ENCODE results near the gene SPART. TPM values are rescaled to one million over a fixed set of nuclear protein-coding genes. Genes with fewer than 3 reads are reported as not detected.
"Not testable (repeated sequence)": the region's sequence is repeated elsewhere in the genome, so short reads cannot be mapped to it uniquely, and the experiment has no call there.

SPART gene
- total and polyA plus RNA-seq, 2 of the 8 experiments (the other 6 are each of a cell fraction or from before 2014, with no cell fraction given): 27.2 to 74.1 TPM

DNA sequence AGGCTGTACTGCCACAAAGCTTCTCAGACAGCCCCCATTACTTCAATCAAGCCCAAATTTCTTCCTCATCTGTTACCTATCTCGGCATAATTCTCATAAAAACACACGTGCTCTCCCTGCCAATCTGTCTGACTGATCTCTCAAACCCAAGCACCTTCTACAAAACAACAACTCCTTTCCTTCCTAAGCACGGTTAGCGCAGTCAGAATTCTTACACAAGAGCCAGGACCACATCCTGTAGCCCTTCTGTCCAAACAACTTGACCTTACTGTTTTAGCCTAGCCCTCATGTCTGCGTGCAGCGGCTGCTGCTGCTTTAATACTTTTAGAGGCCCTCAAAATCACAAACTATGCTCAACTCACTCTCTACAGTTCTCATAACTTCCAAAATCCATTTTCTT, 26.4 kb downstream of the SPART start:
- H2BK15ac ChIP-seq (ENCODE audit: low read length); H3K27ac ChIP-seq (ENCODE audit: low read depth, low read length); DNase-seq (ENCODE audit: low read depth in 1 of 2, low spot score in 2 of 2); H3K79me2 ChIP-seq (ENCODE audit: control insufficient read depth in 1 of 2, insufficient read depth in 2 of 2, low read length in 2 of 2); H2BK20ac ChIP-seq (ENCODE audit: low read length); H3K14ac ChIP-seq (ENCODE audit: insufficient read length); H3K4me3 ChIP-seq (ENCODE audit: extremely low read depth in 1 of 4, insufficient read depth in 2 of 4, low read depth in 3 of 4, low read length in 4 of 4); H3K4me2 ChIP-seq (ENCODE audit: insufficient read depth in 1 of 2, low read depth in 2 of 2, low read length in 2 of 2); H3K18ac ChIP-seq (ENCODE audit: extremely low read depth, low read length); POLR2A ChIA-PET (ENCODE audit: partially characterized antibody); H3K56ac ChIP-seq (replicated peaks; ENCODE audit: insufficient read length, low read depth, low read length); H2BK120ac ChIP-seq (replicated peaks; ENCODE audit: low read depth, low read length); H2AK5ac ChIP-seq (ENCODE audit: low read depth, low read length); H4K20me1 ChIP-seq (replicated peaks in 1 of 2; ENCODE audit: control insufficient read depth in 1 of 2, insufficient read depth in 2 of 2, low read length in 2 of 2); H3K9ac ChIP-seq (replicated peaks in 1 of 4; ENCODE audit: extremely low read depth in 1 of 4, low read depth in 3 of 4, low read length in 3 of 4); H3K27me3 ChIP-seq (replicated peaks in 1 of 4; ENCODE audit: control insufficient read depth in 3 of 4, extremely low read depth in 1 of 4, insufficient read depth in 3 of 4, low read length in 3 of 4); H3K4me1 ChIP-seq (replicated peaks in 1 of 4; ENCODE audit: control insufficient read depth in 3 of 4, insufficient read depth in 4 of 4, low read length in 3 of 4); H4K91ac ChIP-seq (replicated peaks; ENCODE audit: insufficient read length, low read length); H2AFZ ChIP-seq (ENCODE audit: low read length); H3K9me3 ChIP-seq (ENCODE audit: insufficient read depth in 2 of 2, low read depth in 1 of 2, low read length in 1 of 2); H3K79me1 ChIP-seq (ENCODE audit: low read depth, low read length); H2BK12ac ChIP-seq (ENCODE audit: low read depth, low read length); H3K23me2 ChIP-seq (ENCODE audit: low read depth, low read length); FAIRE-seq; H4K5ac ChIP-seq (ENCODE audit: insufficient read length, low read depth, low read length); H3K23ac ChIP-seq (ENCODE audit: insufficient read length); H4K8ac ChIP-seq (ENCODE audit: extremely low read depth, insufficient read depth, low read length); CTCF ChIA-PET (ENCODE audit: partially characterized antibody); H2BK5ac ChIP-seq (ENCODE audit: low read depth, low read length); H3K4ac ChIP-seq (replicated peaks; ENCODE audit: insufficient read length, low read depth, low read length): not testable (repeated sequence)
- WGBS, 2 experiments (ENCODE audit: extremely low coverage in 1 of 2, insufficient coverage in 1 of 2, insufficient read length in 1 of 2, insufficient replicate concordance in 2 of 2, low coverage in 1 of 2, low lambda C conversion rate in 2 of 2, missing lambda C conversion rate in 1 of 2): 55% methylated on average over 5 of the region's 6 CpGs; no CpG with 5 or more reads in 1 of the 2 experiments
- H3K36me3 ChIP-seq (ENCODE audit: control insufficient read depth in 2 of 4, insufficient read depth in 4 of 4, low read length in 3 of 4): peaks cover 0 to 19% (median 9%) of the 10 kb centered on the region in 4 experiments; a peak in 3 of 8 replicates

All from H1 (cell line).